Loucy (cell line): ENCODE measurements around the gene ZSCAN32.

Source experiments
- EZH2phosphoT487 ChIP-seq: fragments of 200-600 bp; IDR thresholded peaks from 2 replicates; pipeline ENCODE4 v1.6.1; 2018; ENCODE audit warnings: antibody characterized with exemption, mild to moderate bottlenecking, moderate library complexity, borderline replicate concordance
- TF ChIP-seq, protein P1 (sequence below): fragments of 200-600 bp; sonication (generic); conservative IDR thresholded peaks from 2 replicates; pipeline ENCODE4 v1.5.1; 2014; ENCODE audit warnings: mild to moderate bottlenecking, antibody characterized with exemption, low read length

DNA sequence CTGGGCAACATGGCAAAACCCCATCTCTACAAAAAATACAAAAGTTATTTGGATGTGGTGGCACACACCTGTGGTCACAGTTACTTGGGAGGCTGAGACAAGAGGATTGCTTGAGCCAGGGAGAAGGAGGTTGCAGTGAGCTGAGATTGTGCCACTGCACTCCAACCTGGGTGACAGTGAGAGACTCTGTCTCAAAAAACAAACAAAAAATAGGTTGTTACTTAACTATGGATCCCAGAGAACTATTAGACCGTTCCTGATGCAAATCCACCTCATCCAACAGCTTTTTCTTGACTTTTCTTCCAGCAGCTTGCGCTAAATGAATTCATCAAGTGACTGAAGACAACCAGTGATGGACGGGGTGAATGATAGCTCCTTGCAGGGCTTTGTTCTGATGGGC, 45.2 kb downstream of the ZSCAN32 start, which contains the start of gene OR2C1:
- TF ChIP-seq, protein P1, sequence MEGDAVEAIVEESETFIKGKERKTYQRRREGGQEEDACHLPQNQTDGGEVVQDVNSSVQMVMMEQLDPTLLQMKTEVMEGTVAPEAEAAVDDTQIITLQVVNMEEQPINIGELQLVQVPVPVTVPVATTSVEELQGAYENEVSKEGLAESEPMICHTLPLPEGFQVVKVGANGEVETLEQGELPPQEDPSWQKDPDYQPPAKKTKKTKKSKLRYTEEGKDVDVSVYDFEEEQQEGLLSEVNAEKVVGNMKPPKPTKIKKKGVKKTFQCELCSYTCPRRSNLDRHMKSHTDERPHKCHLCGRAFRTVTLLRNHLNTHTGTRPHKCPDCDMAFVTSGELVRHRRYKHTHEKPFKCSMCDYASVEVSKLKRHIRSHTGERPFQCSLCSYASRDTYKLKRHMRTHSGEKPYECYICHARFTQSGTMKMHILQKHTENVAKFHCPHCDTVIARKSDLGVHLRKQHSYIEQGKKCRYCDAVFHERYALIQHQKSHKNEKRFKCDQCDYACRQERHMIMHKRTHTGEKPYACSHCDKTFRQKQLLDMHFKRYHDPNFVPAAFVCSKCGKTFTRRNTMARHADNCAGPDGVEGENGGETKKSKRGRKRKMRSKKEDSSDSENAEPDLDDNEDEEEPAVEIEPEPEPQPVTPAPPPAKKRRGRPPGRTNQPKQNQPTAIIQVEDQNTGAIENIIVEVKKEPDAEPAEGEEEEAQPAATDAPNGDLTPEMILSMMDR = no peak
- no peak for TF ChIP-seq EZH2phosphoT487
